ENCODE data around the gene ANKLE1.
A peak's percentile ranks its signal among the peaks of the same experiment; 100 is the strongest.
"Not testable (repeated sequence)": the region's sequence is repeated elsewhere in the genome, so short reads cannot be mapped to it uniquely, and the experiment has no call there.

ANKLE1 gene

GRCh38 chr19:17248011-17248776 is 33.5 kb upstream of the ANKLE1 start:
- DNase-seq (ENCODE audit: low spot score), result no peak

- DNase-seq (ENCODE audit: low spot score), result no peak
Measured at GRCh38 chr19:17249887-17250548, 31.7 kb upstream of the ANKLE1 start.

- DNase-seq (ENCODE audit: low spot score), result no peak
Measured at GRCh38 chr19:17254636-17255035, 27.1 kb upstream of the ANKLE1 start.

- DNase-seq (ENCODE audit: low spot score), result no peak
Measured at GRCh38 chr19:17255150-17255621, 26.5 kb upstream of the ANKLE1 start.

GRCh38 chr19:17256130-17256529 is 25.6 kb upstream of the ANKLE1 start:
- no peak for DNase-seq (ENCODE audit: low spot score)

- DNase-seq (ENCODE audit: low spot score), result no peak
Measured at GRCh38 chr19:17259118-17259780, 22.5 kb upstream of the ANKLE1 start.

GRCh38 chr19:17259934-17260333 is 21.8 kb upstream of the ANKLE1 start:
- no peak for DNase-seq (ENCODE audit: low spot score)

GRCh38 chr19:17260842-17261325 is 20.8 kb upstream of the ANKLE1 start:
- DNase-seq (ENCODE audit: low spot score), result peak; percentile 90

- no peak for DNase-seq (ENCODE audit: low spot score)
Measured at GRCh38 chr19:17262557-17262956, 19.1 kb upstream of the ANKLE1 start.

- DNase-seq (ENCODE audit: low spot score), result no peak
Measured at GRCh38 chr19:17263712-17264640, 17.7 kb upstream of the ANKLE1 start.

- DNase-seq (ENCODE audit: low spot score), result no peak
Measured at GRCh38 chr19:17264641-17264979, 17.1 kb upstream of the ANKLE1 start, which contains the start of gene USHBP1. Gene USHBP1 (minus strand): TSS chr19:17264745. CDS start chr19:17264299, 446 bp downstream.

GRCh38 chr19:17266026-17266425 is 15.7 kb upstream of the ANKLE1 start:
- no peak for DNase-seq (ENCODE audit: low spot score)

GRCh38 chr19:17266589-17266974 is 15.1 kb upstream of the ANKLE1 start:
- DNase-seq (ENCODE audit: low spot score), result no peak

GRCh38 chr19:17266975-17267788 is 14.5 kb upstream of the ANKLE1 start, which contains the start of gene BABAM1:
Gene BABAM1 (plus strand): TSS chr19:17267443. CDS start chr19:17268807, 1,364 bp downstream.
- DNase-seq (ENCODE audit: low spot score), result peak; percentile 97

- DNase-seq (ENCODE audit: low spot score), result no peak
Measured at GRCh38 chr19:17268754-17269153, 12.9 kb upstream of the ANKLE1 start.

GRCh38 chr19:17274892-17275291 is 6.8 kb upstream of the ANKLE1 start:
- DNase-seq (ENCODE audit: low spot score), result not testable (repeated sequence)

- DNase-seq (ENCODE audit: low spot score), result no peak
Measured at GRCh38 chr19:17275441-17276175, 6.1 kb upstream of the ANKLE1 start.

- DNase-seq (ENCODE audit: low spot score), result no peak
Measured at GRCh38 chr19:17279436-17279835, 2.3 kb upstream of the ANKLE1 start.

- peak; percentile 72 for DNase-seq (ENCODE audit: low spot score)
Measured at GRCh38 chr19:17282488-17283125, 906 bp downstream of the ANKLE1 start.
